Heart right ventricle (tissue), 16 donors: ENCODE data around the gene SETD1A. TPM values are rescaled to one million over a fixed set of nuclear protein-coding genes. Genes with fewer than 3 reads are reported as not detected.
A peak's percentile ranks its signal among the peaks of the same experiment; 100 is the strongest.

ENCODE experiments used
- ATAC-seq, 8 donors: fragments of 200-7000 bp; cut with Tn5 transposase; one replicate each; pipeline ENCODE4 v1.9.1; 2020; ENCODE audit warnings: mild to moderate bottlenecking in 8 of 8, moderate library complexity in 8 of 8, moderate number of reproducible peaks in 1 of 8
- DNase-seq, 2 donors: peaks; one replicate each; pipeline ENCODE4 v3.0.0-alpha.2; 2020
- H3K27ac ChIP-seq, 10 donors: fragments of 200-600 bp; sonication (generic) in 2 of 10; one replicate each; pipeline versions ENCODE4 v1.5.0 to v1.8.0; 2020 to 2022; ENCODE audit warnings: mild to moderate bottlenecking in 3 of 10
- H3K27me3 ChIP-seq, 7 donors: fragments of 200-600 bp; one replicate each; pipeline ENCODE4 v1.8.0; 2021 to 2022; ENCODE audit warnings: mild to moderate bottlenecking in 2 of 7
- H3K36me3 ChIP-seq, 9 donors: fragments of 200-600 bp; sonication (generic) in 1 of 9; one replicate each; pipeline versions ENCODE4 v1.5.0 to v1.8.0; 2020 to 2022; ENCODE audit warnings: mild to moderate bottlenecking in 2 of 9
- H3K4me1 ChIP-seq, 9 donors: fragments of 200-600 bp; sonication (generic) in 1 of 9; one replicate each; pipeline versions ENCODE4 v1.5.0 to v1.8.0; 2020 to 2022; ENCODE audit warnings: mild to moderate bottlenecking in 4 of 9
- H3K4me3 ChIP-seq, 10 donors: fragments of 200-600 bp; sonication (generic) in 2 of 10; one replicate each; pipeline versions ENCODE4 v1.5.0 to v1.8.0; 2020 to 2022; ENCODE audit warnings: mild to moderate bottlenecking in 7 of 10, moderate library complexity in 2 of 10
- H3K9me3 ChIP-seq, 11 donors: fragments of 200-600 bp in 10 of 11; sonication (generic) in 2 of 11; one replicate each; pipeline versions ENCODE4 v1.5.0 to v1.8.0; 2013 to 2022; ENCODE audit warnings: mild to moderate bottlenecking in 2 of 11, control low read depth in 1 of 11, moderate library complexity in 1 of 11
- CTCF ChIP-seq, 9 donors: fragments of 200-600 bp; sonication (generic) in 2 of 9; IDR thresholded peaks; one replicate each; pipeline versions ENCODE4 v1.5.0 to v1.8.0; 2021 to 2022; ENCODE audit warnings: antibody characterized with exemption in 9 of 9, mild to moderate bottlenecking in 5 of 9, moderate library complexity in 1 of 9
- WGBS, 2 donors: extraction: QIAGEN DNeasy Blood & Tissue Kit; methylation state at CpG; one replicate each; pipeline ENCODE4 v1.1.7; 2013; ENCODE audit warnings: inconsistent platforms in 1 of 2; 5-methylcytosine and 5-hydroxymethylcytosine counted together
- intact Hi-C, 10 donors: fragments of 100-400 bp; cut with DNase I; formaldehyde crosslinking; loops; one replicate each; pipeline versions ENCODE4 v1.11.1 to v1.14.2; 2022
- polyA plus RNA-seq, 2 donors: library from polyadenylated mRNA; stranded (reverse); fragments of 200-250 nt; gene quantifications; one replicate each; pipeline ENCODE4 v1.2.3, GENCODE V29; 2013
- total RNA-seq, 10 donors: library from RNA; stranded (reverse); fragmentation: NEBNext Ultra II Directional in 3 of 10; extraction: Animal tissue kit (Norgen Biotek cat#: 25700) in 3 of 10; gene quantifications; one replicate each; pipeline versions ENCODE4 v1.2.1 to v1.2.4, GENCODE V29; 2021 to 2023
- donor health status: Arrhythmogenic right ventricular cardiomyopathy.
- donor health status: ischemic (EF 13 %, LVEDD 7.1; RV severe dilation, severe dysfunction).
- donor health status: healthy with polysubstance abuse.
- donor health status: DM: no; HTN: yes; CAD: no.
- donor health status: DM: no; HTN: no; CAD: no.
- donor health status: ischemic (EF 25% LVEDD 6.9; RV normal size, moderate dysfunction).
- donor health status: ischemic (EF 25% LVEDD 5.7; RV mildly dilated, moderate dysfunction).
- donor health status: healthy.
- donor health status: DM: yes; HTN: yes; CAD: no.
- donor health status: Ischemic cardiomyopathy.
- donor health status: ischemic (EF 35%, LVEDD 5.7; RV mildly dilated, moderate dysfunction).
- donor health status: nonischemic (EF 11% LVEDD 7.7; RV severe dilation, severe dysfunction).
- donor health status: DM: yes; HTN: yes; CAD: no.
- donor health status: PGD.
- donor health status: ischemic (EF 29% LVEDD 5.4; RV normal size, mild dysfunction).
- donor health status: nonischemic (EF 23%, LVEDD 6.1; RV moderate dilation, normal function).

SETD1A gene
- total and polyA plus RNA-seq, 12 donors, result 5.8 to 11.4 (median 9.2) TPM

GRCh38 chr16:30924076-30924912, 33.3 kb upstream of the SETD1A start:
- Histone ChIP-seq H3K4me3 (peak overlapping the region; percentile 57 to 89 (median 73)), H3K27ac (peak overlapping the region in 9 of 10 donors; percentile 46 to 94 (median 87)), H3K9me3 (no peaks in the 10 kb centered on the region), H3K27me3 (no peaks in the 10 kb centered on the region), H3K36me3 (peaks cover 0 to 29% (median 0%) of the 10 kb centered on the region in 9 donors), H3K4me1 (peaks cover 0 to 24% (median 16%) of the 10 kb centered on the region in 9 donors)
- ATAC-seq, result no peak
- intact Hi-C loops, result loop anchor here in 3 of 10 donors (5.0 kb wide), 2 partner anchors 77 to 82 kb away; no protein-coding TSS in a partner anchor
- WGBS, 2 donors, result 4 to 5% methylated on average over 34 to 50 of the region's 53 CpGs
- no peak for TF ChIP-seq CTCF (IDR thresholded peaks at IDR 0.05)
- peak in 1 of 2 donors; percentile 35 for DNase-seq

GRCh38 chr16:30924913-30925631, 32.5 kb upstream of the SETD1A start:
- H3K27ac ChIP-seq, result peak overlapping the region in 8 of 10 donors; percentile 46 to 94 (median 86)
- peak overlapping the region in 7 of 10 donors; percentile 57 to 89 (median 71) for H3K4me3 ChIP-seq
- DNase-seq (no peak), ATAC-seq (no peak)
- H3K4me1 ChIP-seq, result peaks cover 0 to 24% (median 16%) of the 10 kb centered on the region in 9 donors
- H3K27me3 ChIP-seq, result no peaks in the 10 kb centered on the region
- TF ChIP-seq CTCF (IDR thresholded peaks at IDR 0.05), result no peak
- 70 to 78% methylated on average over 11 of the region's 11 CpGs for WGBS, 2 donors
- intact Hi-C loops, result loop anchor here in 3 of 10 donors (5.0 kb wide), 2 partner anchors 78 to 83 kb away; no protein-coding TSS in a partner anchor
- H3K9me3 ChIP-seq, result no peaks in the 10 kb centered on the region
- H3K36me3 ChIP-seq, result peaks cover 0 to 36% (median under 1%) of the 10 kb centered on the region in 9 donors

GRCh38 chr16:30925632-30925987, 31.9 kb upstream of the SETD1A start:
- Histone ChIP-seq H3K27ac (no peak overlapping the region), H3K4me3 (no peak overlapping the region), H3K9me3 (no peaks in the 10 kb centered on the region), H3K36me3 (peaks cover 0 to 42% (median 6%) of the 10 kb centered on the region in 9 donors), H3K4me1 (peaks cover 0 to 29% (median 16%) of the 10 kb centered on the region in 9 donors), H3K27me3 (no peaks in the 10 kb centered on the region)
- no peak for TF ChIP-seq CTCF (IDR thresholded peaks at IDR 0.05)
- DNase-seq, result no peak
- no peak for ATAC-seq
- intact Hi-C loops, result no loop called here
- 88 to 93% methylated on average over 26 of the region's 26 CpGs for WGBS, 2 donors
